SJSA1 (cell line): Measurements from ENCODE around the gene PTPN20. TPM values are rescaled to one million over a fixed set of nuclear protein-coding genes. Genes with fewer than 3 reads are reported as not detected.

Source experiments
- DNase-seq, 2 experiments: peaks; one replicate each; pipeline ENCODE4 v3.0.0-alpha.2; 2015 to 2020; ENCODE audit warnings: low spot score in 2 of 2, low read depth in 1 of 2
- H3K27ac ChIP-seq: fragments of 250-450 bp; sonication (Bioruptor Pico); 2 replicates; pipeline ENCODE4 v1.5.1; 2020; ENCODE audit warnings: mild to moderate bottlenecking, moderate library complexity
- H3K27me3 ChIP-seq: fragments of 250-450 bp; sonication (Bioruptor Pico); replicated peaks from 2 replicates; pipeline ENCODE4 v1.5.1; 2020; ENCODE audit warnings: mild to moderate bottlenecking, moderate library complexity
- H3K36me3 ChIP-seq: fragments of 250-450 bp; sonication (Bioruptor Pico); 2 replicates; pipeline ENCODE4 v1.5.1; 2020; ENCODE audit warnings: mild to moderate bottlenecking
- H3K4me1 ChIP-seq: fragments of 250-450 bp; sonication (Bioruptor Pico); replicated peaks from 2 replicates; pipeline ENCODE4 v1.6.1; 2021; ENCODE audit warnings: mild to moderate bottlenecking
- H3K4me3 ChIP-seq: fragments of 250-450 bp; sonication (Bioruptor Pico); 2 replicates; pipeline ENCODE4 v1.5.1; 2020; ENCODE audit warnings: mild to moderate bottlenecking
- H3K9me3 ChIP-seq: fragments of 250-450 bp; sonication (Bioruptor Pico); replicated peaks from 2 replicates; pipeline ENCODE4 v1.5.1; 2020; ENCODE audit warnings: mild to moderate bottlenecking
- total RNA-seq: library from RNA; depleted of rRNA; stranded (reverse); fragments of >200 nt; shearing (Covaris generic); gene quantifications from 2 replicates; pipeline ENCODE4 v1.2.3, GENCODE V29; 2014

The PTPN20 gene
- total RNA-seq, 1 experiment from 2014 or later: not detected

- no peaks in the 10 kb centered on the region for H3K36me3 ChIP-seq
- H3K27me3 ChIP-seq: peaks cover 9% of the 10 kb centered on the region; the same call in 1 of the 2 replicates
- peaks cover 5% of the 10 kb centered on the region; the same call in 1 of the 2 replicates for H3K4me1 ChIP-seq
- H3K4me3 ChIP-seq: no peak overlapping the region
- H3K27ac ChIP-seq: no peak overlapping the region
- DNase-seq: no peak
- H3K9me3 ChIP-seq: no peaks in the 10 kb centered on the region
Measured at GRCh38 chr10:47020471-47020870, 109.2 kb downstream of the PTPN20 start.

DNA sequence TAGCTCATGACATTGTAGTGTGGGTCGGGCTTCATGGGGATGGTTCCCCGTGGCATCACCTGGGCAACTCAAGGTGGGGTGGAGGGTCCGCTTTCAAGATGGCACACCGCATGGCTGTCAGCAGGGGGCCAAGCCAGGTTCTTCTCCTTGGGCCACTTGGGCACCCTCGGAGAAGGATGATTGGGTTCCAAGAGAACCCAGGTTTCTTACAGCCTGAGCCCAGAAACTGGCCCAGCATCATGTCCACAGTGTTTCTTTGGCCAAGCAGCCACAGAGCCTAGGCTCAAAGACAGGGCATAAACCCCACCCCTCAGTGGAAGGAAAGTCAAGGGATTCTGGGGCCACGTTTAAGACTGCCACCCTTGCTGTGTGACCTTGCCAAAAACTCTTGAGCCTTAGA, 110.6 kb downstream of the PTPN20 start:
- peaks cover 9% of the 10 kb centered on the region; the same call in 1 of the 2 replicates for H3K27me3 ChIP-seq
- H3K27ac ChIP-seq: no peak overlapping the region
- H3K36me3 ChIP-seq: no peaks in the 10 kb centered on the region
- DNase-seq: peak in 1 of 2 experiments; percentile 35
- no peaks in the 10 kb centered on the region for H3K9me3 ChIP-seq
- H3K4me3 ChIP-seq: no peak overlapping the region
- peaks cover 9% of the 10 kb centered on the region; the same call in 1 of the 2 replicates for H3K4me1 ChIP-seq

GRCh38 chr10:47022311-47023131, 111.3 kb downstream of the PTPN20 start:
- H3K27ac ChIP-seq: no peak overlapping the region
- DNase-seq: peak in 1 of 2 experiments; percentile 33
- no peak overlapping the region for H3K4me3 ChIP-seq

GRCh38 chr10:47023237-47024045, 112.2 kb downstream of the PTPN20 start:
- no peak overlapping the region for H3K27ac ChIP-seq
- H3K9me3 ChIP-seq: no peaks in the 10 kb centered on the region
- peak in 1 of 2 experiments; percentile 34 for DNase-seq
- H3K4me3 ChIP-seq: no peak overlapping the region
- H3K36me3 ChIP-seq: no peaks in the 10 kb centered on the region
- peaks cover 9% of the 10 kb centered on the region; the same call in 1 of the 2 replicates for H3K4me1 ChIP-seq
- 0 out of 2 replicates have a peak, but pooled peaks cover 3% of the 10 kb centered on the region for H3K27me3 ChIP-seq

More at GRCh38 chr10:47022311-47023131, 111.3 kb downstream of the PTPN20 start:
- no peaks in the 10 kb centered on the region for H3K9me3 ChIP-seq
- H3K4me1 ChIP-seq: peaks cover 9% of the 10 kb centered on the region; the same call in 1 of the 2 replicates
- no peaks in the 10 kb centered on the region for H3K36me3 ChIP-seq
- H3K27me3 ChIP-seq: peaks cover 9% of the 10 kb centered on the region; the same call in 1 of the 2 replicates

GRCh38 chr10:47024046-47024322, 112.8 kb downstream of the PTPN20 start:
- Histone ChIP-seq H3K27ac (no peak overlapping the region), H3K4me3 (no peak overlapping the region), H3K9me3 (no peaks in the 10 kb centered on the region), H3K4me1 (peaks cover 9% of the 10 kb centered on the region; the same call in 1 of the 2 replicates), H3K36me3 (no peaks in the 10 kb centered on the region), H3K27me3 (no peaks in the 10 kb centered on the region)
- no peak for DNase-seq

- DNase-seq: peak; percentile 39 to 57
- no peaks in the 10 kb centered on the region for H3K9me3 ChIP-seq
- H3K4me1 ChIP-seq: peaks cover 9% of the 10 kb centered on the region; the same call in 1 of the 2 replicates
- no peaks in the 10 kb centered on the region for H3K36me3 ChIP-seq
- no peaks in the 10 kb centered on the region for H3K27me3 ChIP-seq
- no peak overlapping the region for H3K4me3 ChIP-seq
- H3K27ac ChIP-seq: no peak overlapping the region
Measured at GRCh38 chr10:47024399-47025252, 113.4 kb downstream of the PTPN20 start.

DNA sequence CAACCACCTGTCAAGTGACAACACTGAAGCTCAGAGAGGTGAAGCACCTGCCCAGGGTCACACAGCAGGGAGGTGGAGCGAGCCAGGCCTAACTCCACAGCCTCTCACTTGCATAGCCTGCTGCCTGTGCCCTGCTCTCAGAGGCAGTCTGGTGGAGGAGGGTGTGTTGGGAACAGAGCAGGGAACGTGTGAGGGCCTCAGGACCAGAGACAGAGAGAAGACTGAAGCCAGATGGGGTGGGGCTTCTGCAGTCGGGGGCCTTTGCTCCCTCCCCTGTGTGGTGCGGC, 114.0 kb downstream of the PTPN20 start:
- H3K4me3 ChIP-seq: no peak overlapping the region
- no peak for DNase-seq
- peaks cover 9% of the 10 kb centered on the region; the same call in 1 of the 2 replicates for H3K4me1 ChIP-seq
- H3K36me3 ChIP-seq: no peaks in the 10 kb centered on the region
- H3K9me3 ChIP-seq: no peaks in the 10 kb centered on the region
- no peak overlapping the region for H3K27ac ChIP-seq
- H3K27me3 ChIP-seq: no peaks in the 10 kb centered on the region

DNA sequence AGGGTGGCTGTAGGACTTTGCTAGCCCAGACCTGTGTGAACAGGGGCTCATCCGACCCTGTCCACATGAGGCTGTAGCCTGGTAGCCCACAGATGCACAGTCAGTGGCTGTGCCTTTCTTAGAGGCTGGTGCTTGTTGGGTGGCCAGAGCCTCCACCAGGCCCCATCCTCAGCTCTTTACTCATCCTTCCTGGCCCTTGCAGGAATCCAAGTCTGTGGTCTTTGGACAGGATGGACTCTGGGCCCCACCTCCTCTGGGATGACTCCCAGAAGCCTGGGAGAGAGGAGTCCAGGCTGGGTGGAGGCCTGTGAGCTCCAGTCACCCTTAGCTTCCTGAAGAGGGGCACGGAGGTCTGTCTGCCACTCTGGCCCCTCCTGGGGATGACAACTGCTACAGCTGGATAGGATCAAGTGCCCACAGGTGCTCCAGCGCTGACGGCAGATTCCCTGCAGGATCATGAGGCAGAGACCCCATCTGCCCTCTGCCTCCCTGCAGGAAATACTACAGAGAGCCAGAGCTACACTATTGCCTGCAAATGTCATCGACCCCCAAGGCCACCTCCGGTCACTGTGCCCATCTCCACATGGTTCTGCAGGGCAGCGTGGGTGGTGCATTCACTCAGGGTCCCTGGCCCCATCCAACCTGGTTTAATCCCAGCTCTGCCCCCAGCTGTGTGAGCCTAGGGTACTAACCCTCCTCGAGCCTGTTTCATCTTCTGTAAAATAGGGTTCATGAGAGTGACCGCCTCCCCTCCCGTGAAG, 114.5 kb downstream of the PTPN20 start:
- H3K27ac ChIP-seq: no peak overlapping the region
- DNase-seq: peak; percentile 15 to 49
- peaks cover 9% of the 10 kb centered on the region; the same call in 1 of the 2 replicates for H3K4me1 ChIP-seq

GRCh38 chr10:47026301-47027107, 115.3 kb downstream of the PTPN20 start:
- Histone ChIP-seq H3K4me1 (peaks cover 9% of the 10 kb centered on the region; the same call in 1 of the 2 replicates), H3K36me3 (no peaks in the 10 kb centered on the region), H3K4me3 (no peak overlapping the region), H3K27ac (no peak overlapping the region), H3K9me3 (no peaks in the 10 kb centered on the region), H3K27me3 (no peaks in the 10 kb centered on the region)
- DNase-seq: peak in 1 of 2 experiments; percentile 31

More for the DNA sequence above, 114.5 kb downstream of the PTPN20 start:
- no peak overlapping the region for H3K4me3 ChIP-seq
- H3K36me3 ChIP-seq: no peaks in the 10 kb centered on the region
- H3K27me3 ChIP-seq: no peaks in the 10 kb centered on the region
- H3K9me3 ChIP-seq: no peaks in the 10 kb centered on the region

GRCh38 chr10:47027108-47027783, 116.0 kb downstream of the PTPN20 start:
- H3K36me3 ChIP-seq: no peaks in the 10 kb centered on the region
- H3K4me3 ChIP-seq: no peak overlapping the region
- DNase-seq: peak in 1 of 2 experiments; percentile 38
- peaks cover 9% of the 10 kb centered on the region; the same call in 1 of the 2 replicates for H3K4me1 ChIP-seq
- H3K27me3 ChIP-seq: no peaks in the 10 kb centered on the region
- H3K27ac ChIP-seq: no peak overlapping the region
- no peaks in the 10 kb centered on the region for H3K9me3 ChIP-seq

GRCh38 chr10:47027784-47028260, 116.6 kb downstream of the PTPN20 start:
- DNase-seq: peak in 1 of 2 experiments; percentile 26
- H3K4me1 ChIP-seq: peaks cover 9% of the 10 kb centered on the region; the same call in 1 of the 2 replicates
- H3K27ac ChIP-seq: no peak overlapping the region
- no peak overlapping the region for H3K4me3 ChIP-seq
- no peaks in the 10 kb centered on the region for H3K36me3 ChIP-seq
- H3K9me3 ChIP-seq: no peaks in the 10 kb centered on the region
- H3K27me3 ChIP-seq: no peaks in the 10 kb centered on the region
